GM12878 (cell line): ENCODE results near the gene TSFM. TPM values are rescaled to one million over a fixed set of nuclear protein-coding genes. Genes with fewer than 3 reads are reported as not detected.

ENCODE experiments used
- ATAC-seq: fragments of 200-7000 bp; cut with Tn5 transposase; 3 replicates; pipeline ENCODE4 v1.9.1; 2020; ENCODE audit warnings: mild to moderate bottlenecking, moderate library complexity
- BruUV-seq: library from RNA; stranded (reverse); fragments of 400-500 nt; replicated peaks from 2 replicates; lab custom pipeline; 2021; lab: Mats Ljungman, UMichigan
- CTCF ChIA-PET: fragments of 300-600 bp; sonication (Branson Sonifier 250); formaldehyde crosslinking; extraction: SDS; loops from one replicate; lab custom pipeline; 2021; ENCODE audit warnings: inconsistent platforms; lab: Yijun Ruan, JAX
- POLR2A ChIA-PET: fragments of 350-600 bp; formaldehyde crosslinking; extraction: SDS; loops from one replicate; lab custom pipeline; 2021; ENCODE audit warnings: inconsistent platforms; lab: Charles Lee
- RAD21 ChIA-PET: fragments of 300-600 bp; sonication (Branson Sonifier 250); formaldehyde crosslinking; loops from one replicate; lab custom pipeline; 2023; ENCODE audit warnings: antibody characterized with exemption; ENCODE audit not compliant: unreplicated experiment; lab: Charles Lee
- SMC1A ChIA-PET: fragments of 300-600 bp; sonication (Branson Sonifier 250); formaldehyde crosslinking; loops from one replicate; lab custom pipeline; 2023; ENCODE audit not compliant: unreplicated experiment, uncharacterized antibody; lab: Charles Lee
- DNase-seq: peaks from one replicate; pipeline ENCODE4 v3.0.0-alpha.2; 2011; ENCODE audit warnings: low read depth, low spot score
- FAIRE-seq: peaks from 3 replicates; lab custom pipeline; 2011; peaks lifted over from hg19 to GRCh38; lab: Jason Lieb, UNC
- H2AFZ ChIP-seq: 2 replicates; pipeline ENCODE4 v1.6.0; 2011; ENCODE audit warnings: low read depth, low read length, control low read depth; ENCODE audit not compliant: control insufficient read depth
- H3K27ac ChIP-seq: 2 replicates; pipeline ENCODE4 v1.5.1; 2011; ENCODE audit warnings: control low read depth; ENCODE audit not compliant: control insufficient read depth, insufficient read depth
- H3K27me3 ChIP-seq, 2 experiments: replicated peaks in 1 of 2; 2 replicates each; pipeline versions ENCODE4 v1.6.0 to v1.6.1; 2011; ENCODE audit warnings: low read length in 1 of 2; ENCODE audit not compliant: control insufficient read depth in 2 of 2, insufficient read depth in 2 of 2
- H3K36me3 ChIP-seq, 2 experiments: 2 replicates each; pipeline ENCODE4 v1.5.1; 2011; ENCODE audit warnings: low read length in 1 of 2; ENCODE audit not compliant: control insufficient read depth in 2 of 2, insufficient read depth in 2 of 2
- H3K4me1 ChIP-seq: 2 replicates; pipeline ENCODE4 v1.6.1; 2011; ENCODE audit warnings: mild to moderate bottlenecking, low read length, moderate library complexity, mixed read lengths; ENCODE audit not compliant: control insufficient read depth, insufficient read depth
- H3K4me2 ChIP-seq: 2 replicates; pipeline ENCODE4 v1.6.0; 2011; ENCODE audit warnings: control low read depth; ENCODE audit not compliant: control insufficient read depth, insufficient read depth
- H3K4me3 ChIP-seq: fragments of 200-600 bp; sonication (generic); 2 replicates; pipeline ENCODE4 v1.5.1; 2016
- H3K79me2 ChIP-seq: 2 replicates; pipeline ENCODE4 v1.6.0; 2011; ENCODE audit warnings: low read length; ENCODE audit not compliant: control insufficient read depth, insufficient read depth
- H3K9ac ChIP-seq: 2 replicates; pipeline ENCODE4 v1.8.0; 2011; ENCODE audit warnings: low read length, control low read depth, mixed read lengths; ENCODE audit not compliant: control insufficient read depth, insufficient read depth
- H3K9me3 ChIP-seq: replicated peaks from 3 replicates; pipeline ENCODE4 v1.5.1; 2011; ENCODE audit warnings: mild to moderate bottlenecking, low read length; ENCODE audit not compliant: control insufficient read depth, insufficient read depth
- H4K20me1 ChIP-seq: 2 replicates; pipeline ENCODE4 v1.6.0; 2011; ENCODE audit not compliant: control insufficient read depth, insufficient read depth
- BACH1 ChIP-seq: fragments of 450-650 bp; IDR thresholded peaks from 2 replicates; pipeline ENCODE4 v1.6.1; 2017; ENCODE audit warnings: mild to moderate bottlenecking, borderline replicate concordance
- E2F4 ChIP-seq: IDR thresholded peaks from 2 replicates; pipeline ENCODE4 v1.6.1; 2012; ENCODE audit warnings: low read depth, low read length, improper control_type of control experiment
- EGR1 ChIP-seq, 2 experiments: IDR thresholded peaks; 1 replicate in 1 of 2; 2 replicates in 1 of 2; pipeline ENCODE4 v1.6.1; 2011 to 2012; ENCODE audit warnings: low read depth in 2 of 2, low read length in 2 of 2, borderline replicate concordance in 1 of 2, mild to moderate bottlenecking in 1 of 2, moderate library complexity in 1 of 2
- EP300 ChIP-seq, 2 experiments: fragments of 150-350 bp in 1 of 2; IDR thresholded peaks; 2 replicates each; pipeline ENCODE4 v1.6.1; 2011 to 2012; ENCODE audit warnings: low read depth in 2 of 2, low read length in 2 of 2, borderline replicate concordance in 1 of 2, improper control_type of control experiment in 1 of 2, inconsistent platforms in 1 of 2; ENCODE audit not compliant: control insufficient read depth in 1 of 2
- NR2F1 ChIP-seq: fragments of 450-650 bp; conservative IDR thresholded peaks from 2 replicates; pipeline ENCODE4 v1.6.1; 2017; ENCODE audit warnings: mild to moderate bottlenecking
- TARDBP ChIP-seq: IDR thresholded peaks from 2 replicates; pipeline ENCODE4 v1.6.1; 2016; ENCODE audit warnings: borderline replicate concordance
- WGBS: methylation state at CpG from one replicate; pipeline ENCODE4 v1.1.6; 2016; ENCODE audit warnings: low lambda C conversion rate; ENCODE audit not compliant: insufficient replicate concordance, insufficient coverage; ENCODE audit errors: missing lambda C conversion rate; 5-methylcytosine and 5-hydroxymethylcytosine counted together
- in situ Hi-C: fragments of 300-500 bp; cut with MboI; formaldehyde crosslinking; loops from 9 replicates; pipeline ENCODE4 v1.14.3; 2018; ENCODE audit warnings: mixed read lengths
- intact Hi-C: fragments of 100-400 bp; cut with micrococcal nuclease; formaldehyde crosslinking; loops from one replicate; pipeline ENCODE4 v1.14.2; 2022; ENCODE audit not compliant: unreplicated experiment
- polyA plus RNA-seq, 11 experiments: library from polyadenylated mRNA; depleted of rRNA in 4 of 11; unstranded in 6 of 11; stranded (reverse) in 5 of 11; fragments of >200 nt; fragmentation: Nextera tagmentation in 4 of 11; fragmentation: Illumina TruSeq in 1 of 11; extraction: Ambion mirVana in 4 of 11; extraction: Trizol in 1 of 11; gene quantifications; 1 replicate in 1 of 11; 2 replicates in 10 of 11; pipeline versions ENCODE4 v1.2.1 to v1.2.3, GENCODE V29; 2011 to 2016; ENCODE audit warnings: inconsistent platforms in 2 of 11, missing spikeins in 2 of 11, low read depth in 1 of 11
- total RNA-seq, 4 experiments: library from RNA; depleted of rRNA in 3 of 4; stranded (reverse); fragments of >200 nt in 3 of 4; fragmentation: Illumina TruSeq in 1 of 4; extraction: Trizol in 1 of 4; gene quantifications; 2 replicates each; pipeline versions ENCODE4 v1.2.1 to v1.2.3, GENCODE V29; 2013 to 2021

Gene TSFM
- total and polyA plus RNA-seq, 10 of the 15 experiments (the other 5 are each of a cell fraction or from before 2014, with no cell fraction given), result 36.7 to 132 (median 45.6) TPM

- in situ Hi-C loops (no loop called here), intact Hi-C loops (no loop called here)
- Histone ChIP-seq H3K79me2 (no peaks in the 10 kb centered on the region), H4K20me1 (no peaks in the 10 kb centered on the region), H3K27ac (peak overlapping the region; percentile 82), H3K36me3 (peaks cover 0 to 4% of the 10 kb centered on the region in 2 experiments; a peak in 2 of 4 replicates), H2AFZ (peak overlapping the region; percentile 90), H3K4me3 (peak overlapping the region; percentile 90), H3K9ac (peak overlapping the region; percentile 83), H3K27me3 (peaks cover 0 to 2% of the 10 kb centered on the region in 2 experiments; a peak in 1 of 4 replicates), H3K9me3 (no peaks in the 10 kb centered on the region), H3K4me1 (peaks cover 5% of the 10 kb centered on the region), H3K4me2 (peak overlapping the region; percentile 99)
- ATAC-seq (peak; percentile 83), DNase-seq (peak; percentile 74), FAIRE-seq (peak; percentile 89)
- CTCF ChIA-PET, result interaction anchor here (1.0 to 7.3 kb wide), 6 partner anchors 10 to 16 kb away, joined by 4 to 62 read pairs (median 7); partner anchors contain the start of genes MARCHF9 and TSFM
- BruUV-seq, result TSS peak; percentile 81
- SMC1A ChIA-PET, result interaction anchor here (0.7 to 0.8 kb wide), 2 partner anchors 10 to 15 kb away, joined by 3 to 4 read pairs; no protein-coding TSS in a partner anchor
- under 1% methylated on average over 16 of the region's 16 CpGs for WGBS
- POLR2A ChIA-PET, result interaction anchor here (0.8 to 1.9 kb wide), 6 partner anchors 12 to 127 kb away, joined by 3 to 11 read pairs (median 4); partner anchors contain the start of gene TSFM
- TF ChIP-seq EP300 (IDR thresholded peaks at IDR 0.05; ENCODE audit: borderline replicate concordance in 1 of 2, control insufficient read depth in 1 of 2, low read depth in 2 of 2, low read length in 2 of 2) (no peak), NR2F1 (0 out of 2 replicates have a peak, but pooled peaks have one; percentile 5), E2F4 (peak; percentile 67), EGR1 (IDR thresholded peaks at IDR 0.05; ENCODE audit: borderline replicate concordance in 1 of 2, low read depth in 2 of 2, low read length in 2 of 2) (peak in 1 of 2 experiments; percentile 48; a peak in 1 of 3 replicates), BACH1 (peak; percentile 2; the same call in 1 of the 2 replicates), TARDBP (0 out of 2 replicates have a peak, but pooled peaks have one; percentile 4)
- RAD21 ChIA-PET, result interaction anchor here (1.2 kb wide), 1 partner anchor 15 kb away, joined by 6 read pairs; no protein-coding TSS in a partner anchor
Measured at GRCh38 chr12:57771236-57771872, 11.2 kb upstream of the TSFM start.
